ENCODE measurements around the gene NAPG. TPM values are rescaled to one million over a fixed set of nuclear protein-coding genes. Genes with fewer than 3 reads are reported as not detected.
"Not testable (repeated sequence)": the region's sequence is repeated elsewhere in the genome, so short reads cannot be mapped to it uniquely, and the experiment has no call there.

The NAPG gene
- total and polyA plus RNA-seq, 5 experiments from 2014 or later, result 12.8 to 34.8 (median 14.7) TPM

GRCh38 chr18:10490401-10491165 is 35.2 kb upstream of the NAPG start:
- Mint-ChIP-seq H3K36me3 (no peaks in the 10 kb centered on the region), H3K27ac (peak overlapping the region in 8 of 10 donors; percentile 5 to 87 (median 26)), H3K27me3 (peaks cover 0 to 3% (median 0%) of the 10 kb centered on the region in 5 donors), H3K4me3 (peak overlapping the region in 1 of 10 donors; percentile 26), H3K4me1 (peaks cover 6 to 29% (median 14%) of the 10 kb centered on the region in 4 donors), H3K9me3 (no peaks in the 10 kb centered on the region)
- DNase-seq (peak; percentile 31 to 74 (median 62)), ATAC-seq (peak; percentile 100)
- POLR2A ChIA-PET, result no interaction called here

GRCh38 chr18:10495936-10496335 is 29.9 kb upstream of the NAPG start:
- ATAC-seq, result no peak
- Mint-ChIP-seq H3K27ac (no peak overlapping the region), H3K27me3 (peaks cover 0 to 6% (median 0%) of the 10 kb centered on the region in 5 donors), H3K4me3 (no peak overlapping the region), H3K9me3 (peaks cover 0 to 11% (median 0%) of the 10 kb centered on the region in 9 donors), H3K36me3 (no peaks in the 10 kb centered on the region), H3K4me1 (peaks cover 2 to 10% (median 7%) of the 10 kb centered on the region in 4 donors)
- no peak for DNase-seq
- POLR2A ChIA-PET, result no interaction called here

DNA sequence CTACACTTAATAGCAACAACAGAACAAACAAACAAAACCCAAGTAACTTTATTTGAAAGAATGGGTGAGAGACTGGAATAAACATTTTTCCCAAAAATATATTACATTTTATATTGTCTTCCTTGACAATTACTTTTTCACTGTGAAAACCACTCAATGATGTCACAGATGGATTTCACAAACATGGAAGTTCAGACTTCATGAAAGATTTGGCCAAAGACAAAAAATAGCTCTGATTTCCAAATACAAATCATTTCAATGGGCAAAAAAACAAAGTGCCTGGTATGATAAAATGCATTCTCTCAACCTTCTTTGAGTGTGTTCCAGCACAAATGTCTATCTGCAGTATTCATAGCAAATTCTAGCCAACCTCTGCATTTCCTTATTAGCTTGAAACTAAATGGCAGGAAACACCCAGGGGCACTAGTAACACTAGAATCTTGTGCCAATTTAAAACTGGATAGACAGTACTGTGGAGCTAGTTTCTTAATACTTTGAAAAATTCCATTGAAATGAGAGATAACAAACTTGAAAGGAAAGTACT is 28.5 kb upstream of the NAPG start:
- no peak overlapping the region for H3K27ac Mint-ChIP-seq

DNA sequence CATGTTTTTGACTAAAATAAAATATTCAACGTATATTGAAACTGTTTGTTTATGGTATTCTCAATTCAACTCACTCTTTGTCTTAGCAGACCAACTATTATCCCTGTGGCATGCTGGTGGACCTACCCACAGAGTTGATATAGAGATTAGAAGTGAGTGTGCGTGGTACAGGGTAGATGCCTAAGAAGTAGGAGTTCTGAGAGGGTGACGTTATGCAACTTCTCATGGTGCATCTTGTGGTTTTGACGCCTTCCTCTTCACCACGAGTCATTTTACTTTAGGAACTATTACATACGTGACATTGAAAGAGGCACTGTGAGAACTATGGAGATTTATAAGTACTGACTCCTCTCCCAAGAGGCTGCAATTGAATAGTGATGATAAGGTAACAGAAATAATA is 26.6 kb upstream of the NAPG start:
- Mint-ChIP-seq H3K4me1 (peaks cover 2 to 8% (median 4%) of the 10 kb centered on the region in 4 donors), H3K27me3 (peaks cover 0 to 8% (median 2%) of the 10 kb centered on the region in 5 donors), H3K9me3 (peaks cover 0 to 15% (median 0%) of the 10 kb centered on the region in 9 donors), H3K4me3 (no peak overlapping the region), H3K36me3 (no peaks in the 10 kb centered on the region), H3K27ac (no peak overlapping the region)
- ATAC-seq (peak in 1 of 2 donors; percentile 63), DNase-seq (no peak)
- POLR2A ChIA-PET, result no interaction called here

More for the DNA sequence above, 28.5 kb upstream of the NAPG start:
- POLR2A ChIA-PET, result no interaction called here
- Mint-ChIP-seq H3K36me3 (no peaks in the 10 kb centered on the region), H3K4me1 (peaks cover 2 to 8% (median 4%) of the 10 kb centered on the region in 4 donors), H3K9me3 (peaks cover 0 to 15% (median 0%) of the 10 kb centered on the region in 9 donors), H3K27me3 (peaks cover 0 to 6% (median 0%) of the 10 kb centered on the region in 5 donors), H3K4me3 (no peak overlapping the region)
- no peak for ATAC-seq
- no peak for DNase-seq

- Mint-ChIP-seq H3K27ac (no peak overlapping the region), H3K9me3 (peaks cover 0 to 15% (median 4%) of the 10 kb centered on the region in 9 donors), H3K4me3 (no peak overlapping the region), H3K36me3 (peaks cover 0 to 5% (median 4%) of the 10 kb centered on the region in 3 donors), H3K4me1 (peaks cover 2 to 8% (median 4%) of the 10 kb centered on the region in 4 donors), H3K27me3 (peaks cover 0 to 12% (median 2%) of the 10 kb centered on the region in 5 donors)
- POLR2A ChIA-PET, result no interaction called here
- no peak for ATAC-seq
- no peak for DNase-seq
These were observed 25.8 kb upstream of the NAPG start for GRCh38 chr18:10500038-10500437.

GRCh38 chr18:10504723-10505122 is 21.1 kb upstream of the NAPG start:
- Mint-ChIP-seq H3K27ac (no peak overlapping the region), H3K4me3 (no peak overlapping the region), H3K36me3 (peaks cover 0 to 20% (median 7%) of the 10 kb centered on the region in 3 donors), H3K27me3 (peaks cover 0 to 13% (median 2%) of the 10 kb centered on the region in 5 donors), H3K4me1 (no peaks in the 10 kb centered on the region), H3K9me3 (peaks cover 2 to 29% (median 24%) of the 10 kb centered on the region in 9 donors)
- ATAC-seq, result no peak
- DNase-seq, result no peak
- POLR2A ChIA-PET, result no interaction called here

DNA sequence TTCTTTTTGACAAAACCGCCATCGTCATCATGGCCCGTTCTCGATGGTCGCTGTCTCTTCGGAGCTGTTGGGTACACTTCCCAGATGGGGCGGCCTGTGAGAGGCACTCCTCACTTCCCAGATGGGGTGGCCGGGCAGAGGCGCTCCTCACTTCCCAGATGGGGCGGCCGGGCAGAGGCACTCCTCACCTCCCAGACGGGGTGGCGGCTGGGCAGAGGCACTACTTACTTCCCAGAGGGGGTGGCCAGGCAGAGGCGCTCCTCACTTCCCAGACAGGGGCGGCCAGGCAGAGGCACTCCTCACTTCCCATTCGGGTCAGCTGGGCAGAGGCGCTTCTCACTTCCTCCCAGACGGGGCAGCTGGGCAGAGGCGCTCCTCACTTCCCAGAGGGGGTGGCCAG is 19.9 kb upstream of the NAPG start:
- Mint-ChIP-seq H3K27me3 (peaks cover 0 to 13% (median 2%) of the 10 kb centered on the region in 5 donors), H3K9me3 (peaks cover 2 to 31% (median 17%) of the 10 kb centered on the region in 9 donors), H3K36me3 (peaks cover 0 to 20% (median 7%) of the 10 kb centered on the region in 3 donors)
- POLR2A ChIA-PET, H3K4me3 Mint-ChIP-seq, H3K27ac Mint-ChIP-seq, ATAC-seq, H3K4me1 Mint-ChIP-seq, DNase-seq: not testable (repeated sequence)

GRCh38 chr18:10508591-10508990 is 17.2 kb upstream of the NAPG start:
- no peak for DNase-seq
- no peaks in the 10 kb centered on the region for H3K4me1 Mint-ChIP-seq
- H3K4me3 Mint-ChIP-seq, result no peak overlapping the region
- no peak for ATAC-seq
- no peak overlapping the region for H3K27ac Mint-ChIP-seq
- POLR2A ChIA-PET, result no interaction called here
- H3K9me3 Mint-ChIP-seq, result peaks cover 2 to 31% (median 13%) of the 10 kb centered on the region in 9 donors
- peaks cover 3 to 16% (median 9%) of the 10 kb centered on the region in 5 donors for H3K27me3 Mint-ChIP-seq
- peaks cover 0 to 20% (median 7%) of the 10 kb centered on the region in 3 donors for H3K36me3 Mint-ChIP-seq

- no peak overlapping the region for H3K27ac Mint-ChIP-seq
These were observed 14.6 kb upstream of the NAPG start for GRCh38 chr18:10511236-10511635.

GRCh38 chr18:10514082-10514481 is 11.7 kb upstream of the NAPG start:
- no peaks in the 10 kb centered on the region for H3K4me1 Mint-ChIP-seq
- H3K27me3 Mint-ChIP-seq, result peaks cover 15 to 60% (median 25%) of the 10 kb centered on the region in 5 donors
- no peak overlapping the region for H3K4me3 Mint-ChIP-seq
- DNase-seq (no peak), ATAC-seq (no peak)
- H3K27ac Mint-ChIP-seq, result no peak overlapping the region
- POLR2A ChIA-PET, result no interaction called here
- no peaks in the 10 kb centered on the region for H3K36me3 Mint-ChIP-seq
- H3K9me3 Mint-ChIP-seq, result peaks cover 0 to 7% (median 3%) of the 10 kb centered on the region in 9 donors

More at GRCh38 chr18:10511236-10511635, 14.6 kb upstream of the NAPG start:
- H3K4me3 Mint-ChIP-seq, result no peak overlapping the region
- H3K27me3 Mint-ChIP-seq, result peaks cover 7 to 34% (median 16%) of the 10 kb centered on the region in 5 donors
- DNase-seq (no peak), ATAC-seq (no peak)
- peaks cover 0 to 26% (median 13%) of the 10 kb centered on the region in 9 donors for H3K9me3 Mint-ChIP-seq
- no peaks in the 10 kb centered on the region for H3K4me1 Mint-ChIP-seq
- POLR2A ChIA-PET, result no interaction called here
- H3K36me3 Mint-ChIP-seq, result peaks cover 0 to 15% (median 3%) of the 10 kb centered on the region in 3 donors

DNA sequence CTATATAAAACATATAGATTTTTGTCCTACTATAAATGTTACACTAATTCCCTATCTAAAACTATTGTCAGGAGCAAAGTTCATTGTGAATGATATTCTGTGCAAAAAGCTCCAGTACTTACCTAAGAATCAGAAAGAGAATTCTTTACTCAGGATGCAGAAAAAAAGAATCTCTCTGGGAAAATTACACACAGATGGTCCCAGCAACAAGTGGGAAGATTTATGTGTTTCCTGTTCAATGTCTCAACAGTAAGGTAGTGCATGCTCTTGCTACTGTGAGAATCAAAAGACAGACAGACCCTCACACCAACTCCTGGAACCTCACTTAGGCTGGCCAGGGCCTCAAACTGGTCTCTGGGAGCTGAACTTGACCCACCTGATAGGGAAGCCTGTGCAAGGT is 11.2 kb upstream of the NAPG start:
- H3K4me3 Mint-ChIP-seq, result no peak overlapping the region
- no peaks in the 10 kb centered on the region for H3K36me3 Mint-ChIP-seq
- ATAC-seq (no peak), DNase-seq (no peak)
- H3K9me3 Mint-ChIP-seq, result peaks cover 0 to 7% (median 0%) of the 10 kb centered on the region in 9 donors
- H3K27me3 Mint-ChIP-seq, result peaks cover 18 to 66% (median 29%) of the 10 kb centered on the region in 5 donors
- POLR2A ChIA-PET, result no interaction called here
- peaks cover 0 to 3% (median 0%) of the 10 kb centered on the region in 4 donors for H3K4me1 Mint-ChIP-seq
- H3K27ac Mint-ChIP-seq, result no peak overlapping the region

- POLR2A ChIA-PET, result no interaction called here
- Mint-ChIP-seq H3K36me3 (no peaks in the 10 kb centered on the region), H3K4me1 (peaks cover 0 to 8% (median 0%) of the 10 kb centered on the region in 4 donors), H3K27ac (peak overlapping the region in 1 of 10 donors; percentile 24), H3K4me3 (no peak overlapping the region), H3K27me3 (peaks cover 21 to 67% (median 29%) of the 10 kb centered on the region in 5 donors), H3K9me3 (peaks cover 0 to 3% (median 0%) of the 10 kb centered on the region in 9 donors)
- ATAC-seq (no peak), DNase-seq (no peak)
These were observed 10.4 kb upstream of the NAPG start for GRCh38 chr18:10515456-10515855.

- Mint-ChIP-seq H3K4me3 (no peak overlapping the region), H3K27me3 (peaks cover 21 to 67% (median 29%) of the 10 kb centered on the region in 5 donors), H3K9me3 (peaks cover 0 to 3% (median 0%) of the 10 kb centered on the region in 9 donors), H3K36me3 (no peaks in the 10 kb centered on the region), H3K4me1 (peaks cover 0 to 8% (median 0%) of the 10 kb centered on the region in 4 donors), H3K27ac (no peak overlapping the region)
- ATAC-seq (no peak), DNase-seq (no peak)
- POLR2A ChIA-PET, result no interaction called here
These were observed 9.7 kb upstream of the NAPG start for GRCh38 chr18:10516078-10516477.

All from naive thymus-derived CD8-positive, alpha-beta T cell (primary cell).